Gastrocnemius medialis (tissue), 4 donors: Measurements from ENCODE around the gene SCAMP1.

ENCODE experiments used
- POLR2A ChIP-seq, 2 donors: fragments of 450-650 bp; IDR thresholded peaks; one replicate each; pipeline ENCODE4 v1.6.1; 2017; ENCODE audit warnings: antibody characterized with exemption in 2 of 2, mild to moderate bottlenecking in 2 of 2, moderate library complexity in 2 of 2
- TF ChIP-seq, protein P1 (sequence below), 5 experiments: fragments of 450-650 bp in 3 of 5; fragments of 200-600 bp in 2 of 5; sonication (generic) in 2 of 5; IDR thresholded peaks in 4 of 5; conservative IDR thresholded peaks in 1 of 5; 1 replicate in 4 of 5; 2 replicates in 1 of 5; pipeline ENCODE4 v1.5.1; 2016 to 2019; ENCODE audit warnings: antibody characterized with exemption in 5 of 5, mild to moderate bottlenecking in 3 of 5, moderate library complexity in 3 of 5

DNA sequence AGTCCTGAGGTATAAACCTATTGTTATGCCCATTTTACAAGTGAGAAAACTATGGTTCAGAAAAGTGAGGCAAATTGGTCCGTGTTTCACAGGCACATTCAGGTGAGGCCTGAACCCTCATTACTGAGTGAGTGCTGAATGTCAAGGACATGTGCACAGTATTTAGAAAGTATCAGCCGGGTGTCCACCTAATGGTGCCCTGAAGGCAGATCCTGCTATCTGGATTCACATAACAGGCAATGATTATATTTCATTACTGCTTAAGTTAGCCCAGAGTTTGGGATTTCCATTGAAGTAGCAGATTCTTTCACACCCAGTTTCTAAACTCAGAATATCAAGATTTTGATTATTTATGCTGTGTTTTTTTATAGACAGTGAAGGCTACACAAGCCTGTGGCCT is 145.4 kb downstream of the SCAMP1 start:
- TF ChIP-seq POLR2A (IDR thresholded peaks at IDR 0.05): no peak
- TF ChIP-seq, protein P1, sequence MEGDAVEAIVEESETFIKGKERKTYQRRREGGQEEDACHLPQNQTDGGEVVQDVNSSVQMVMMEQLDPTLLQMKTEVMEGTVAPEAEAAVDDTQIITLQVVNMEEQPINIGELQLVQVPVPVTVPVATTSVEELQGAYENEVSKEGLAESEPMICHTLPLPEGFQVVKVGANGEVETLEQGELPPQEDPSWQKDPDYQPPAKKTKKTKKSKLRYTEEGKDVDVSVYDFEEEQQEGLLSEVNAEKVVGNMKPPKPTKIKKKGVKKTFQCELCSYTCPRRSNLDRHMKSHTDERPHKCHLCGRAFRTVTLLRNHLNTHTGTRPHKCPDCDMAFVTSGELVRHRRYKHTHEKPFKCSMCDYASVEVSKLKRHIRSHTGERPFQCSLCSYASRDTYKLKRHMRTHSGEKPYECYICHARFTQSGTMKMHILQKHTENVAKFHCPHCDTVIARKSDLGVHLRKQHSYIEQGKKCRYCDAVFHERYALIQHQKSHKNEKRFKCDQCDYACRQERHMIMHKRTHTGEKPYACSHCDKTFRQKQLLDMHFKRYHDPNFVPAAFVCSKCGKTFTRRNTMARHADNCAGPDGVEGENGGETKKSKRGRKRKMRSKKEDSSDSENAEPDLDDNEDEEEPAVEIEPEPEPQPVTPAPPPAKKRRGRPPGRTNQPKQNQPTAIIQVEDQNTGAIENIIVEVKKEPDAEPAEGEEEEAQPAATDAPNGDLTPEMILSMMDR (IDR thresholded peaks at IDR 0.05 in 4 of 5, conservative IDR thresholded peaks at IDR 0.05 in 1 of 5): no peak
